Measurements from ENCODE around the gene GAB2. TPM values are rescaled to one million over a fixed set of nuclear protein-coding genes. Genes with fewer than 3 reads are reported as not detected.
"Not testable (repeated sequence)": the region's sequence is repeated elsewhere in the genome, so short reads cannot be mapped to it uniquely, and the experiment has no call there.

GAB2 gene
- total RNA-seq, 1 experiment from 2014 or later = 3.3 TPM

GRCh38 chr11:78295347-78295746, 122.3 kb downstream of the GAB2 start:
- H3K4me2 ChIP-seq (ENCODE audit: insufficient read depth, insufficient read length, low read length) = no peak overlapping the region
- no peak overlapping the region for H4K5ac ChIP-seq (ENCODE audit: insufficient read length, low read depth, low read length)
- H3T11ph ChIP-seq (ENCODE audit: low read length) = no peak overlapping the region
- H4K91ac ChIP-seq (ENCODE audit: insufficient read length, low read depth, low read length) = no peak overlapping the region
- no peak overlapping the region for H2AFZ ChIP-seq (ENCODE audit: low read length)
- Mint-ChIP-seq H3K4me3 (no peak overlapping the region), H3K27me3 (ENCODE audit: low read depth) (no peaks in the 10 kb centered on the region), H3K9me3 (no peaks in the 10 kb centered on the region), H3K27ac (no peak overlapping the region), H3K36me3 (ENCODE audit: insufficient read depth in 1 of 3, low read depth in 3 of 3) (no peaks in the 10 kb centered on the region), H3K4me1 (peaks cover 0 to 2% of the 10 kb centered on the region in 2 experiments; a peak in 2 of 4 replicates)
- H3K18ac ChIP-seq (ENCODE audit: insufficient read length, low read depth, low read length) = no peak overlapping the region
- no peak overlapping the region for H3K9ac ChIP-seq (ENCODE audit: extremely low read depth, insufficient read length, low read length)
- DNase-seq = no peak
- WGBS (ENCODE audit: extremely low coverage, insufficient read length, low lambda C conversion rate) = no CpG with 5 or more reads among the region's 3 CpGs
- no peak overlapping the region for H3K14ac ChIP-seq (ENCODE audit: insufficient read depth, low read length)
- no peak overlapping the region for H2BK15ac ChIP-seq (ENCODE audit: low read depth, low read length)
- no peak for TF ChIP-seq CTCF (conservative IDR thresholded peaks at IDR 0.05)
- H2BK120ac ChIP-seq (ENCODE audit: low read depth, low read length, poor library complexity, severe bottlenecking) = no peak overlapping the region
- no peaks in the 10 kb centered on the region for H3K4me1 ChIP-seq (ENCODE audit: insufficient read depth, low read length)
- H3K27ac ChIP-seq (ENCODE audit: insufficient read length, low read depth, low read length) = no peak overlapping the region
- no peak overlapping the region for H3K23ac ChIP-seq (ENCODE audit: insufficient read length, low read depth, low read length)
- H3K56ac ChIP-seq (ENCODE audit: insufficient read length, low read depth, low read length) = no peak overlapping the region
- no peak overlapping the region for H2BK12ac ChIP-seq (ENCODE audit: insufficient read length, low read depth, low read length)
- H2AK5ac ChIP-seq (ENCODE audit: insufficient read length, low read length) = no peak overlapping the region
- H2BK20ac ChIP-seq (ENCODE audit: low read depth, low read length, poor library complexity, severe bottlenecking) = no peak overlapping the region
- no peaks in the 10 kb centered on the region for H3K79me1 ChIP-seq (ENCODE audit: insufficient read depth, low read depth, low read length, poor library complexity, severe bottlenecking)
- no peak overlapping the region for H3K4ac ChIP-seq (ENCODE audit: low read depth, low read length)
- H3K9me3 ChIP-seq (ENCODE audit: control insufficient read depth, low read depth, low read length) = no peaks in the 10 kb centered on the region
- no peak overlapping the region for H2BK5ac ChIP-seq (ENCODE audit: insufficient read length, low read length)
- H3K79me2 ChIP-seq (ENCODE audit: insufficient read depth, low read length) = no peaks in the 10 kb centered on the region
- no peak overlapping the region for H4K8ac ChIP-seq (replicated peaks; ENCODE audit: insufficient read length, low read depth, low read length)
- no peaks in the 10 kb centered on the region for H3K23me2 ChIP-seq (ENCODE audit: insufficient read length, low read depth, low read length, poor library complexity, severe bottlenecking)
- H3K27me3 ChIP-seq (ENCODE audit: insufficient read depth, low read length) = no peaks in the 10 kb centered on the region
- H4K20me1 ChIP-seq (ENCODE audit: control insufficient read depth, insufficient read depth, insufficient read length) = no peaks in the 10 kb centered on the region

- not testable (repeated sequence) for H3K79me2 ChIP-seq (ENCODE audit: insufficient read depth, low read length); DNase-seq; H4K20me1 ChIP-seq (ENCODE audit: control insufficient read depth, insufficient read depth, insufficient read length); H3K4me1 Mint-ChIP-seq; H2BK12ac ChIP-seq (ENCODE audit: insufficient read length, low read depth, low read length); H3K27me3 ChIP-seq (ENCODE audit: insufficient read depth, low read length); H3K9me3 ChIP-seq (ENCODE audit: control insufficient read depth, low read depth, low read length); H3K9me3 Mint-ChIP-seq; H4K91ac ChIP-seq (ENCODE audit: insufficient read length, low read depth, low read length); H2BK20ac ChIP-seq (ENCODE audit: low read depth, low read length, poor library complexity, severe bottlenecking); H3K18ac ChIP-seq (ENCODE audit: insufficient read length, low read depth, low read length); H3K27ac Mint-ChIP-seq; H3K4ac ChIP-seq (ENCODE audit: low read depth, low read length); H3T11ph ChIP-seq (ENCODE audit: low read length); H2AK5ac ChIP-seq (ENCODE audit: insufficient read length, low read length); H2BK15ac ChIP-seq (ENCODE audit: low read depth, low read length); H3K14ac ChIP-seq (ENCODE audit: insufficient read depth, low read length); H3K4me3 Mint-ChIP-seq; H2AFZ ChIP-seq (ENCODE audit: low read length); H3K27ac ChIP-seq (ENCODE audit: insufficient read length, low read depth, low read length); H3K23ac ChIP-seq (ENCODE audit: insufficient read length, low read depth, low read length); H4K5ac ChIP-seq (ENCODE audit: insufficient read length, low read depth, low read length); H3K4me2 ChIP-seq (ENCODE audit: insufficient read depth, insufficient read length, low read length); H2BK5ac ChIP-seq (ENCODE audit: insufficient read length, low read length); H3K36me3 Mint-ChIP-seq (ENCODE audit: insufficient read depth in 1 of 3, low read depth in 3 of 3); H3K56ac ChIP-seq (ENCODE audit: insufficient read length, low read depth, low read length); H3K27me3 Mint-ChIP-seq (ENCODE audit: low read depth); H4K8ac ChIP-seq (replicated peaks; ENCODE audit: insufficient read length, low read depth, low read length); H2BK120ac ChIP-seq (ENCODE audit: low read depth, low read length, poor library complexity, severe bottlenecking); H3K23me2 ChIP-seq (ENCODE audit: insufficient read length, low read depth, low read length, poor library complexity, severe bottlenecking); H3K79me1 ChIP-seq (ENCODE audit: insufficient read depth, low read depth, low read length, poor library complexity, severe bottlenecking); H3K9ac ChIP-seq (ENCODE audit: extremely low read depth, insufficient read length, low read length); H3K4me1 ChIP-seq (ENCODE audit: insufficient read depth, low read length)
- WGBS (ENCODE audit: extremely low coverage, insufficient read length, low lambda C conversion rate) = no CpG with 5 or more reads among the region's 5 CpGs
These were observed 123.5 kb downstream of the GAB2 start for GRCh38 chr11:78294100-78294499.

Data from H9 (cell line).